ENCODE data around the gene S1PR5.
"Not testable (repeated sequence)": the region's sequence is repeated elsewhere in the genome, so short reads cannot be mapped to it uniquely, and the experiment has no call there.

Gene S1PR5, protein sequence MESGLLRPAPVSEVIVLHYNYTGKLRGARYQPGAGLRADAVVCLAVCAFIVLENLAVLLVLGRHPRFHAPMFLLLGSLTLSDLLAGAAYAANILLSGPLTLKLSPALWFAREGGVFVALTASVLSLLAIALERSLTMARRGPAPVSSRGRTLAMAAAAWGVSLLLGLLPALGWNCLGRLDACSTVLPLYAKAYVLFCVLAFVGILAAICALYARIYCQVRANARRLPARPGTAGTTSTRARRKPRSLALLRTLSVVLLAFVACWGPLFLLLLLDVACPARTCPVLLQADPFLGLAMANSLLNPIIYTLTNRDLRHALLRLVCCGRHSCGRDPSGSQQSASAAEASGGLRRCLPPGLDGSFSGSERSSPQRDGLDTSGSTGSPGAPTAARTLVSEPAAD

DNA sequence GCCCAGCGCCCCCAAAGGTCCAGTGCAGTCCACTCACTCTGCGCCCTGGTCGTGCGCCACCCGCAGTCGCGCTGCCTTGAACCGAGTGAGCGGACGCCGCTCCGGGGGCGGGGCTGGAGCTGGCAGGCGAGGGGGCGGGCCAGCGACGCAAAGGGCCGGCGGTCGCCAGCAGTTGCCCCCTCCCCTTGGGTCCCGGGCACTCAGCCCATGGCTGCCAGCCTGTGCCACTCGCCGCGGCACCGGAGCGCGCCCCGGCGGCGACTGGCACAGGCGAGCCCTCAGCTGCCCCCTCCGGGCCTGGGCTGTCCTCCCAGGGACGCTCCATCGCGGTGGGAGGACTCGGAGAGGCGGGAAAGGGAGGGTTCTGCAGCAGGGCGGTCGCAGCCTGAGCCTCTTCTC lies at the start of gene S1PR5:
Gene S1PR5, minus strand, starts transcription at position 87 of the 399 bp plus-strand sequence. CDS start 2,436 bp downstream, outside the sequence.
- DNase-seq, result no peak

DNA sequence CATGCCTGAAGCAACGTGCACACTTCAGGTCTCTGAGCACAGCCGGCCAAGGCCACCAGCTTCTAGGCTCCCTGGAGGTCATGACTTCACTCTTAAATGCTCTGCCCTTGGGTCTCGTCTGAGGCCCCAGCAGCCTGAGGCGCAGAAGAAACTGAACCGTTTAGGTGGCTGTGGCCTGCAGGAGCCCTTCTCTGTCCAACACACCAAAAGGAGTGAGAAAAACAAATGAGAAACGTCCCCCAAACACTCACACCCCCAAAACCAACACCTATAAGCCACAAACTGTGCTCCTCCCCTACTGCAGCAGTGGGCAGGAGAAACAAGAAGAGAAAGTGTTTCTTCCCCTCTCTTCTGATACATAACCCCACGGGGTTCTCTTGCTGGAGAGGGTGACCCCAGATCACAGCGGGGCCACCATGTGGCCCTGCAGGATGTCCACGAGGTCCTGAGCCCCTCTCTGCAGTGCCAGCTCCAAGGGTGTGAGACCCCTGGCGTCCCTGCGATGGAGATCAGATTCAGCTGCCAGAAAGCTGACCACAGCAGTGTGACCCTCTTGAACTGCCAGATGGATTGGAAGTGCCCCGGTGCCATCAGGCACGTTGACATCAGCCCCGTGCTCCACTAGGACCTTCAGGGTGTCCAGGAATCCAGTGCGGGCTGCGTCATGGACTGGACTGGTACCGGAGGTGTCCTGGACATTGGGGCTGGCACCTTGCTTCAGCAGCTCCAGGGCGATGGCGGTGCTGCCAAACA lies 49.6 kb upstream of the S1PR5 start:
- DNase-seq, result no peak

DNA sequence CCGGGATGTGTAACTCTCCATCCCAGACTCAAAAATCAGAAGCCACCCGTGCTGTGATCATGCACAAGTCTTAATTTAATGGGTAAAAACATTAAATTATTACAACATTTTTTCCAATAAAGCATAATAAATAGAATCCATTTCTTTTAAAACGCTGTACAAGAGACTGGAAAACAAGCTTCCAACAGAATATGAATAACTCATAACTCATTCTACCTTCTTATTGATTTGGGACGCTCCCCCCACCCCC lies 49.1 kb upstream of the S1PR5 start:
- no peak for DNase-seq

DNA sequence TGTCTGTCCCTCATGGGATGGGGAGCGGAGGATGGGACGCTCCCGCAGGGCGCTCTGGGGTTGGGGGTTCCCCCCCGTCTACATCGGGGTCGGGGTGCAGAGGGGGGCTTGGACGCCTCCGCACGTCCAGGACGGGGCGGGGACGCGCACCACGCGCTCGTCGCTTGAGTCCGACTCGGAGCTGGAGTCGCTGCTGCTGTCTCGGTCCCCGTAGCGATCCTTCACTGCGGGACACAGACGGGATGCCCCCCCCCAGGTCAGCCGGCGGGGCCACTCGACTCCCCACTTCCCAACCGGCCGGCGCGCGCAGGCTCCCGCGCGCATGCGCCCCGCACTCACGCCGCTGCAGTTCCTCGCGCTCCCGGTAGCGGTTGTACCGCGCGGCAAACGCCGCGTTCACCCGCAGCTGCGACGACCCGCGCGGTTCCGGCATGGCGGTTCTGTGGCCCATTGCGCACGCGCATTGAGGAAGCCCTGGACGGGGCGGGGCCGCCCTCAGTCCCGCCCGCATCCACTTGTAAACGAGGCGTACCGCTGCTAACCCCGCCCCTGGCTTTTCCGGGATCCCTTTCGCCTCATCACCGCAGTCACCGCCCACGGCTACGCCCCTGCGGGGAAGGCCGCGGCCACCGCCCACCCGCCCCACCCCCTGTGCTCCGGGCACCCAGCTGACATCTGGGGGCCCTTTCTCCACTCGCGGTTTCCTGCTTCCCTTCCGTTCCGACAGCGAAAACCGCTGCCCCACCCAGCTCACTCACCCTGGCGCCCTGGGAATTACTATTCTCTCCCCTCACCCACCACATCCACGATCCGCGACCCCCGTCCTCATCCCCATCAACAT lies 48.5 kb upstream of the S1PR5 start, which contains the start of gene KRI1:
Gene KRI1, minus strand, starts transcription at position 444 of the 841 bp plus-strand sequence. Its CDS starts 11 bp downstream, at position 433.
- DNase-seq, result peak; percentile 95

DNA sequence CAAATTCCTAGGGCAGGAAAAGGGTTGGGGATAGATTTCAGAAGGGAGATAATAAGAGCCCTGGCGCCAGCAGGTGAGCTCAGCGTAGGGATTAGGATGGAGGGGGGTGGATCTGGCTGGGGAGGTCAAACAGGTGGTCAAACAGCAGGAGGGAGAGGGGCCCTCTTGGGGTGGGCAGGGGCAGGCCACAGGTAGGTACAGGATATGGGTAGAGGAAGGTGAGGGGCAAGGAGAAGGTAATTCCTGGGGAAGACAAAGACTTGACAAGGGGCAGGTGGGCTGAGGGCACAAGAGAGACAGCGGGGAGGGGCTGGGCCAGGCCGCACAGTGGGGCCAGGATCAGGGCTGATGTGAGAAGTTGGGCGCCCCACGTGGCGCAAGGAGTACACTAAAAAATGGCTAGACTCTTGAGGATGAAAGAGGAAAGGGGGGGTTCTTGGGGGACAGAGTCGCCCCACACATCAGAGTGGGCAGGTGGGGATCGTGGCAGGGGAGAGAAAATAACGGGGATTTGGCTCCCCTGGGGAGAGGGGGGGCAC lies 47.9 kb upstream of the S1PR5 start:
- no peak for DNase-seq

DNA sequence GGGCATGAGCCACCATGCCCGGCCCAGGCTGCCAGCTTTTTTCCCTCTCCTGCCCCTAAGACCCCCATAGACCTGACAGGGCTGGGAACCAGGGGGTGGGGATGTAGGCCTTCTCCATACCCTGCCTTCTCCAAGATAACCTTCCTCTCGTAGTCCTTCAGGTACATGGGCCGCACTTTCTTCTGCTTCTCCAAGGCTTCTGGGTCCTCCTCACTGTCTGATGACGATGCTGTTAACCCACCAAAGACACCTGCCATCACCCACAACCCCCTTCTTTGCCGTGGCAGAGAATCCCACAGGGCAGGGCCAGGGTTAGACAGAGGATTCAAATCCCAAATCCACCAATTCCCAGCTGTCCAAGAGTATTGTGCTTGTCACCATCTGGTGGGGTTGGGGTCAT lies 45.4 kb upstream of the S1PR5 start:
- no peak for DNase-seq

DNA sequence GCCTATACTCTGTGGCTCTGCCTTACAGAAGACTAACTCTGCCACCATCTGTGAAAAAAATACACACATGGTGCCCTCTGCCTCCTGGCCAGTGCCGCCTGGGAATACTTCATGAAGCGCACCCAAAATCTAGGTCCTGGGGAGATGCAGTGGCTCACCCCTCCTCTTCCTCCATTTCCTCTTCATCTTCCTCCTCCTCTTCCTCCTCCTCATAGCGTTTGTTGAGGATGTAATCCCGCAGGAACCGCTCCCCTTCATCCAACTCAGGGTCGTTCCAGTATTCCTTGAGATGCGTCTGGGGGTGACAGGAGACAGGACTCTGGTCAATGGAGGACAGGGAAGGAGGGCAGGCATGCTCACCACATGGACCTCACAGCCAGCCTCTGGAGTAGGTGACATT lies 42.9 kb upstream of the S1PR5 start:
- DNase-seq, result no peak

DNA sequence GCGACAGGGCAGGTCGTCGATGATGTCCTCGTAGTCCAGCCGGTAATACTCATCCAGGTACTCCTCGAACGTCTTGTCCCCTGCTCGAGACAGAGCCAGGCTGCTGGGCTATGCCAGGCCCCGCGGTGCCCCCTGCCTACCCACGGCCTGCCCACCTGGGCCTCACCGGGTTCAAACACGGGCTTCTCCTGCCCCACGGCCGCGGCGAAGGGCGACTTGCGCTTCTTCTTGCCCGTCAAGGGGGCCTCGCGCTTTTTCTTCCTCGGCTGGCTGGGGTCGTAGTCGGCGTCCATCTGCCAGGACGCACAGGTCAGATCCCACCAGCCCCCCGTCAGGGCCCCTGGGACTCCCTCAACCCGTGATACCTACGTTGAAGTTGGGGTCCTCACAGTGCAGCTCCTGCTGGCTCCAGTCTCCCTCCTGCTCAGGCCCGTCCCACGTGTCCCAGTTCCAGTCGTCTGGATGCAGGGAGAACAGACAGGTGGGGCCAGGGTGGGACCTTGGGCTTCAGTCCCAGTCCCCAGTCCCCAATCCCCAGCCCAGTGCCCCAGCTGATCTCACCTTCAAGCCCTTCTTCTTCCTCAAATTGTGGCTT lies 40.5 kb upstream of the S1PR5 start:
- no peak for DNase-seq

DNA sequence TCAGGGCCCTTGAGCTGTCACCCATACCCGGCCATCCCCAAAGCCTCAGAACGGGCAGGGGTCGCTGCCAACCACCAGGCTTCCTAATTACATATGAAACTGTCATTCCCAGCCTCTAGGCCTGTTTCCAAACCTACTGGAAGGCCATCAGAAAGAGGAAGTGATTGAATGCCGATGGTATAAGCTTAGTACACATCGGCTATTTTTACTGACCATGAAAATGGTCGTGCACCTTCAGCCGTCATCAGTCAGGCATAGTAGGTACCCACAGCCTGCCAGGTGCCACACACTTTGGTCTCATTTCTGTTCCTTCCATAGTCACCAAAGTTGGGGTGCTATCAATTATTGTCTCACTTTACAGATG lies 38.3 kb upstream of the S1PR5 start:
- DNase-seq, result no peak

DNA sequence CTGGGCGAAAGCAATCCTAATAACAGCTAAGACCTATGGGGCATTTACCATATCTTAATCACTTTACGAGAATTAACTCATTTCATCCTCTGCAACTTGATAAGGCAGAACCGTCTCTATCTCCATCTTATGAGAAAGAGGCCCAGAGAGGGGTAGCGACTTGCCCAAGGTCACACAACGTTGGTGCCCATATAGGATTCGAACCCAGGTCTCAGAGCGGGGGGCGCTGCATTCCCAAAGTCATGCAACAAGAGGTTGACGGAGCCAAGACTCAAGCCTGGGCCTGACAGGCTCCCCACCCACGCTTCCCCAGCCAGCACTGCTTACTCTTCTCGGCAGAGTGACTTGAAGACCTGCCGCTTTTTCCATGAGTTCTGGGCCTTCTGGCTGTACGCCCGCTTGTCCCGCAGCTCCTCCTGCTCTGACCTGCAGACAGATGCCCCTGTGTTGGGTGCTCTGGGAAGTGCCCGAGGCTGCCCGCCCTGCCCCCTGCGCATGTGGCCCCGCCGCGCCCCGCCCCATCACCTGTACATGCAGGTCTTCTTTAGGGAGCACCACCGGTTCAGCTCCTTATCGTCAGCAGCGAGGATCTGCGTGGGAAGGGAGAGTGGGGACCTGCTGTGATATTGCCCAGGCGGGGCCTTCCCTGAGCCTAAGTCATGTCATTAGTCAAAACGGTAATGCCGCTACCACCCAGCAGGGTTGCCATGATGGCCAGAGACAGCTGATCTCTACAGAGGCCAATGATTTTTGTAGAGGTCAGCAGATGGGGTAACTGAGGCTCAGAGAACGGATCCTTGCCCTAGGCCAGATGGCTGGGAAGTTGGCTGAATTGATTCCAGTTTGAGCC lies 37.7 kb upstream of the S1PR5 start:
- DNase-seq, result no peak

DNA sequence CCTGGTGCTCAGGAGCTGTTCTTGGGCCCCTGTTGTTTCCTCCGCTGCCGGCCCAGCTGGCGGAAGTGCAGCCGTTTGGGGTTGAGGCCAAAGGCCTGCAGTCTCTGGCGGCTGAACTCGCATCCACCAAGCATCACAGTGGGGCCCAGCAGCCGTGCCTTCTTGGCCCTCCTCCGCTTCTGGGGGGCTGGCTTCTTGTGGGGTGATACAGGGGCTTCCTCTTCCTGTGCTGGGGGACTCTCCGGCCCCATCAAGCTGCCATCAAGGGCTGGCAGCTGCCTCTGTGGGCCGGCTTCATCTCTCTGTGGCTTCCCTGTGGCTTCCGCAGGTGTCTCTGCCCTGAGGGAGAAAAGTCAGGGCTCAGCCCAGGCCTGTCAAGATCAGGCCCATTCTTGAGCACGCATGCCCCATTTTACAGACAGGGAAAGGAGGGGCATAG lies 36.7 kb upstream of the S1PR5 start:
- DNase-seq, result no peak

DNA sequence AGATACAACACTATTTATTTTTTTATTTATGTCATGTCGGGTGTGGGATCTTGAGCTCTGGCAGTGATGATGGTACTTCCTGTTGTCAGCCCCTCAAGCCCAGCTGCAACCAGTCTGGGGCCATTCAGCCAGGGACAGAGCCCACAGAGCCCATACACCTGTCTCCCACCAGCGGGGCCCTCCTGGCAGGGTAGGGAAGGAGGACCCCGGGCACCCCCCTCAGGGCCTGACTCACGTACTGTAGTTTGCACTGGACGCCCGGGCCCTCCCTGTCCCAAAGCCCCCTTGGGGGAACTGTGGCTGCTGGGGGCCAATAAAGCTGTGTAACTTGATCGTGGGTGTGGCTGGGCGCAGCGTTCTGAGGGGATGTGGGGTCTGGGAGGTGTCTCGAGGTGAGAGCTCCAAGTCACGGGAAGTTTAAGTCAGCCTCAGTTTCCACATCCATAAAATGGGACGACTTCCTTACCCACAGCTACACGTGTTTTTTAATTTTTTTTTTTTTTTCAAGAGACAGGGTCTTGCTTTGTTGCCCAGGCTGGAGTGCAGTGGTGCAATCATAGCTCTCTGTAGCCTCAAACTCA lies 35.9 kb upstream of the S1PR5 start:
- DNase-seq, result no peak

DNA sequence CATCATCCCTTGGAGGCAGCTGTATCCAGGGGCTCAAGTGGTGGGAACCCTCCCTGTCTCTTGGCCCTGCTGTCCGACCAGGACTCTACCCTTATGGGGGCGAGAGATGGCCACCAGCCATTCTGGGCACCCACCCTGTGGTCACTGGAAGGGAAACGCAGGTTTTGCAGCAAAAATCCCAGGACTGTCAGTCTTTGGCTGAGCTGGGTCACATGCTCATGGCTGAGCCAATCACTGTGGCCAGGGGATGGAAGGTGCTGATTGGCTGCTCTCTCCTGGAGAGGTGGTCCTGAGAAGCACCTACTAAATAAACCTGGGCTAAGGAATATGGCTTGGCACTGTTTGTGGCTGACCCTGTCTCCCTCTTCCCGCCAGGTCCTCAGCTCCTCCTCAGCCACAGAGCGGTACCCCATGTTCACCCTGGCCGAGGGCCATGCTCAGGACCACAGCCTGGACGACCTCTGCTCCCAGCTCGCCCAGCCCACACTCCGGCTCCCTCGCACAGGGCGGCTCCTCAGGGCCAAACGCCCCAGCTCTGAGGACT lies 35.3 kb upstream of the S1PR5 start:
- DNase-seq, result no peak

DNA sequence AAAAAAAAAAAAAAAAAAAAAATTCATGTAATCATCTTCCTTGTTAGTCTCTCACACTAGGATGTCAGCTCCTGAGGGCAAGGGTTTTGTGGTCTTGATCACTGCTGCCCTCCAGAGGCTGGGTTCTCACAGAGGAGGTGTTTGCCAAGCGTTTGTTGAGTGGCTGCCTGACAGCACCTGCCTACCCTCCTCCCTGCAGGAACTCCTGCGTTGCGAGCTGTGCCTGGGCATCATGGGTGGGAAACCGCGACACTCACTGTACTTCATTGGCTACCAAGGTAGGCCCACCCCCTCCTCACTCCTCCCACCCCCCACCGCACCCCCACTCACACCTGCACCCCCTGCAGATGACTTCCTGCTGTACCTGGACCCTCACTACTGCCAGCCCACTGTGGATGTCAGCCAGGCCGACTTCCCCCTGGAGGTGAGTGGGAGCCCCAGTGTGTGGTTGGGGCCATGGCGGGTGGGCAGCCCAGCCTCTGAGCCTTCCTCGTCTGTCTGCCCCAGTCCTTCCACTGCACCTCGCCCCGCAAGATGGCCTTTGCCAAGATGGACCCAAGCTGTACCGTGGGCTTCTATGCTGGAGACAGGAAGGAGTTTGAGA lies 34.6 kb upstream of the S1PR5 start:
- DNase-seq, result no peak

DNA sequence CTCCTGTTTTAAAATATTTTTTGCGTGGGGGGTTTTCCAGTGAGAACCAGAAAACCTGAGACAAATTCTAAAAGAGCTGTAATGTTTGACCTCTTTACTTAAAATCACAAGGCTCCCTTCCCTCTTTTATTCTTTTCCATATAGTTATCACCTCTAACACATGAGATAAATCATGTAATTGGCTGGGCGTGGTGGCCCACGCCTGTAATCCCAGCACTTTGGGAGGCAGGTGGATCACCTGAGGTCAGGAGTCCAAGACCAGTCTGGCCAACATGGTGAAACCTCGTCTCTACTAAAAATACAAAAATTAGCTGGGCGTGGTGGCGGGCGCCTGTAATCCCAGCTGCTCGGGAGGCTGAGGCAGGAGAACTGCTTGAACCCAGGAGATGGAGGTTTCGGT lies 33.8 kb upstream of the S1PR5 start:
- not testable (repeated sequence) for DNase-seq

DNA sequence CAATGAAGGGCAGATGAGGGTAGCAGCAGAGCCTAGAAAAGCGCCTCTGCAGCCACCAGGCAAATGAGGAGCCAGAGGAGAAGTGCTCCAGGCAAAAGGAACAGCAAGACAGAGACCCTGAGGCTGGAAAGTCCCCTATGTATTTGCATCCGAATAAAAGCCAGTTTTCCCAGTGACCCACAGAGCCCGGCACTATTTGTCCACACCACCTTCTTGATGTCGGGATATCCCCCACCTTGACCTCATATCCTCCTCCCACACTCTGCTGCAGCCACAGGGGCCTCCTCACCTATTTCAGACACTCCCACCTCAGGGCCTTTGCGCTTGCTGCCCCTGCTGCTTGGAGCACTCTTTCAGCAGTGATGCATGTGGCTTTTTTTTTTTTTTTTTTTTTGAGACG lies 33.1 kb upstream of the S1PR5 start:
- DNase-seq, result no peak

DNA sequence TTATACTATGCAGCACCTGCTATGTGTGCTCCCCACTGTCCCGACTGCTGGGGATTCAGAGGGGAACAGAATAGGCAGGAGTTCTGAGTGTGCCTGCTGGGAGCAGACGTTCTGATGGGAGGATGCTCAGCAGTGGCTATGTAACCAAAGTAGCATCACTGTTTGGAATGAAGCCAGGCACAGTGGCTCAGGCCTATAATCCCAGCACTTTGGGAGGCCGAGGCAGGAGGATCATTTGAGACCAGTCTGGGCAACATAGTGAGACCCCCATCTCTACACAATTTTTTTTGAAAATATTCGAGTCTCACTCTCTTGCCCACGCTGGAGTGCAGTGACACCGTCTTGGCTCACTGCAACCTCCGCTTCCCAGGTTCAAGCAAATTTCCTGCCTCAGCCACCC lies 32.5 kb upstream of the S1PR5 start:
- no peak for DNase-seq

DNA sequence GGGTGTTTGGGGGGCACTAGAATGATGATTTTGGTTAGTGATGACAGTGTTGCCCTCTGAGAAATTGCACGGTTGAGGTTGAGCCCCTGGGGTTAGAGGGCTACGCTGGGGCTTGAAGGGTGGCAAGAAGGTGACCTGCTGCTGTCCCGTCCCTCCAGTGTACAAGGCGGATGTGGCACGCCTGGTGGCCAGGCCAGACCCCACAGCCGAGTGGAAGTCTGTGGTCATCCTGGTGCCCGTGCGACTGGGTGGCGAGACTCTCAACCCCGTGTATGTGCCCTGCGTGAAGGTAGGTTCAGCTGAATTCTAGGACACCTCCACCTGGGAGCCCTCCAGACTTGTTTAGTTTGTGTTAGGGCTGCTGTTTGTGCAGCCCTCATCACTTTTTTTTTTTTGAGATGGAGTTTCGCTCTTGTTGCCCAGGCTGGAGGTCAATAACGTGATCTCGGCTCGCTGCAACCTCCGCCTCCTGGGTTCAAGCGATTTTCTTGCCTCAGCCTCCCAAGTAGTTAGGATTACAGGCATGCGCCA lies 31.6 kb upstream of the S1PR5 start:
- no peak for DNase-seq

DNA sequence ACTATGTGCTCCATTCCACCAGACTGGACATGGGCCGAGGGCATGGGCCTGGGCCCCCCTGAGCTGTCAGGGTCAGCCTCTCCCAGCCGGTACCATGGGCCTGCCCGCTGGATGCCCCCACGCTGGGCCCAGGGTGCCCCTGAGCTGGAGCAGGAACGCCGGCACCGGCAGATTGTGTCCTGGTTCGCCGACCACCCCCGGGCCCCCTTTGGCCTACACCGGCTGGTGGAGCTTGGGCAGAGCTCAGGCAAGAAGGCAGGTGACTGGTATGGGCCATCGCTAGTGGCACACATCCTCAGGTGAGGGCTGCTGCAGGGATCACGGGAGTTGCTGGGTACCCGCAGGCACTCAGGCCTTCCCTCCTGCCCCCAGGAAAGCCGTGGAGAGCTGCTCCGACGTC lies 29.6 kb upstream of the S1PR5 start:
- no peak for DNase-seq

DNA sequence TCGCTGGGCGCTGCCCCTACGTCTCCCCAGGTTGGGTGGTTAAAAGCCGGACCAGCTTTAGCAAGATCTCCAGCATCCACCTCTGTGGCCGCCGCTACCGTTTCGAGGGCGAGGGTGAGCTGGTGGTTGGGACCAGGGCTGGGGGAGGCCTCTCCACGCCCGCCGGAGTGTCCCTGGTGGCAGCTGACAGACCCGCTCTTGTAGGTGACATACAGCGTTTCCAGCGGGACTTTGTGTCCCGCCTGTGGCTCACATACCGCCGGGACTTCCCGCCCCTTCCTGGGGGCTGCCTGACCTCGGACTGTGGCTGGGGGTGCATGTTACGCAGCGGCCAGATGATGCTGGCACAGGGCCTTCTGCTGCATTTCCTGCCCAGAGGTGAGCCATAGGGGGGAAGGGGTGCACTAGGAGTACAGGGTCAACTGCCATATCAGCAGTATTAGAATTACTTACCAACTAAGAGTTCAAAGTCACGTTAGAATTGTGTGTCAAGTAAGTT lies 27.6 kb upstream of the S1PR5 start:
- no peak for DNase-seq
